Measurements from ENCODE around the gene BIN2. TPM values are rescaled to one million over a fixed set of nuclear protein-coding genes. Genes with fewer than 3 reads are reported as not detected.
"Not testable (repeated sequence)": the region's sequence is repeated elsewhere in the genome, so short reads cannot be mapped to it uniquely, and the experiment has no call there.

BIN2 gene
- total and polyA plus RNA-seq, 2 donors from 2014 or later: 3.4 to 15.6 TPM

- H3K27ac ChIP-seq (ENCODE audit: low read depth in 2 of 2, low read length in 2 of 2): no peak overlapping the region
- no peak overlapping the region for H3K4me3 ChIP-seq (ENCODE audit: low read length in 3 of 3)
- H3K9ac ChIP-seq (ENCODE audit: low read length in 3 of 3): no peak overlapping the region
- H3K27me3 ChIP-seq (ENCODE audit: control insufficient read depth, insufficient read depth, low read length): no peaks in the 10 kb centered on the region
- no peaks in the 10 kb centered on the region for H3K4me1 ChIP-seq (ENCODE audit: control insufficient read depth in 2 of 3, insufficient read depth in 2 of 3, low read depth in 1 of 3, low read length in 3 of 3)
- no peak for TF ChIP-seq CTCF (IDR thresholded peaks at IDR 0.05; ENCODE audit: borderline replicate concordance, extremely low read depth, insufficient read depth)
- intact Hi-C loops (cut with DNase I): no loop called here
- DNase-seq (no peak), FAIRE-seq (no peak)
- no peaks in the 10 kb centered on the region for H3K36me3 ChIP-seq (ENCODE audit: control insufficient read depth in 2 of 3, insufficient read depth in 3 of 3, low read length in 3 of 3)
- H3K9me3 ChIP-seq (ENCODE audit: control insufficient read depth in 2 of 3, insufficient read depth in 1 of 3, low read length in 3 of 3): no peaks in the 10 kb centered on the region
Observed at GRCh38 chr12:51295651-51296050, 28.3 kb downstream of the BIN2 start.

GRCh38 chr12:51294097-51294496, 29.9 kb downstream of the BIN2 start:
- FAIRE-seq; H3K27me3 ChIP-seq (ENCODE audit: control insufficient read depth, insufficient read depth, low read length); DNase-seq; H3K27ac ChIP-seq (ENCODE audit: low read depth in 2 of 2, low read length in 2 of 2); H3K9ac ChIP-seq (ENCODE audit: low read length in 3 of 3); H3K4me1 ChIP-seq (ENCODE audit: control insufficient read depth in 2 of 3, insufficient read depth in 2 of 3, low read depth in 1 of 3, low read length in 3 of 3); H3K36me3 ChIP-seq (ENCODE audit: control insufficient read depth in 2 of 3, insufficient read depth in 3 of 3, low read length in 3 of 3); intact Hi-C loops (cut with DNase I); H3K9me3 ChIP-seq (ENCODE audit: control insufficient read depth in 2 of 3, insufficient read depth in 1 of 3, low read length in 3 of 3); H3K4me3 ChIP-seq (ENCODE audit: low read length in 3 of 3): not testable (repeated sequence)

GRCh38 chr12:51293696-51294095, 30.3 kb downstream of the BIN2 start:
- Histone ChIP-seq H3K27me3 (ENCODE audit: control insufficient read depth, insufficient read depth, low read length) (no peaks in the 10 kb centered on the region), H3K4me3 (ENCODE audit: low read length in 3 of 3) (no peak overlapping the region), H3K4me1 (ENCODE audit: control insufficient read depth in 2 of 3, insufficient read depth in 2 of 3, low read depth in 1 of 3, low read length in 3 of 3) (no peaks in the 10 kb centered on the region), H3K36me3 (ENCODE audit: control insufficient read depth in 2 of 3, insufficient read depth in 3 of 3, low read length in 3 of 3) (no peaks in the 10 kb centered on the region), H3K9me3 (ENCODE audit: control insufficient read depth in 2 of 3, insufficient read depth in 1 of 3, low read length in 3 of 3) (no peaks in the 10 kb centered on the region), H3K27ac (ENCODE audit: low read depth in 2 of 2, low read length in 2 of 2) (no peak overlapping the region), H3K9ac (ENCODE audit: low read length in 3 of 3) (no peak overlapping the region)
- FAIRE-seq (no peak), DNase-seq (no peak)
- no peak for TF ChIP-seq CTCF (IDR thresholded peaks at IDR 0.05; ENCODE audit: borderline replicate concordance, extremely low read depth, insufficient read depth)
- intact Hi-C loops (cut with DNase I): no loop called here

- not testable (repeated sequence) for H3K27ac ChIP-seq (ENCODE audit: low read depth in 2 of 2, low read length in 2 of 2)
Observed at GRCh38 chr12:51291603-51292513, 32.1 kb downstream of the BIN2 start.

More at GRCh38 chr12:51291603-51292513, 32.1 kb downstream of the BIN2 start:
- H3K9me3 ChIP-seq (ENCODE audit: control insufficient read depth in 2 of 3, insufficient read depth in 1 of 3, low read length in 3 of 3); H3K36me3 ChIP-seq (ENCODE audit: control insufficient read depth in 2 of 3, insufficient read depth in 3 of 3, low read length in 3 of 3); DNase-seq; FAIRE-seq; H3K4me3 ChIP-seq (ENCODE audit: low read length in 3 of 3); H3K4me1 ChIP-seq (ENCODE audit: control insufficient read depth in 2 of 3, insufficient read depth in 2 of 3, low read depth in 1 of 3, low read length in 3 of 3); H3K9ac ChIP-seq (ENCODE audit: low read length in 3 of 3); intact Hi-C loops (cut with DNase I); H3K27me3 ChIP-seq (ENCODE audit: control insufficient read depth, insufficient read depth, low read length): not testable (repeated sequence)

All from kidney (tissue), 14 donors.